HG03457 (cell line): Measurements from ENCODE around the gene HEPN1.
"Not testable (repeated sequence)": the region's sequence is repeated elsewhere in the genome, so short reads cannot be mapped to it uniquely, and the experiment has no call there.

Experiments used
- ATAC-seq: cut with Tn5 transposase; IDR thresholded peaks from one replicate; pipeline ENCODE4 v1.9.1; 2021; ENCODE audit warnings: moderate number of reproducible peaks; ENCODE audit not compliant: unreplicated experiment

The HEPN1 gene

GRCh38 chr11:124938970-124939369 is 19.9 kb downstream of the HEPN1 start:
- no peak for ATAC-seq

DNA sequence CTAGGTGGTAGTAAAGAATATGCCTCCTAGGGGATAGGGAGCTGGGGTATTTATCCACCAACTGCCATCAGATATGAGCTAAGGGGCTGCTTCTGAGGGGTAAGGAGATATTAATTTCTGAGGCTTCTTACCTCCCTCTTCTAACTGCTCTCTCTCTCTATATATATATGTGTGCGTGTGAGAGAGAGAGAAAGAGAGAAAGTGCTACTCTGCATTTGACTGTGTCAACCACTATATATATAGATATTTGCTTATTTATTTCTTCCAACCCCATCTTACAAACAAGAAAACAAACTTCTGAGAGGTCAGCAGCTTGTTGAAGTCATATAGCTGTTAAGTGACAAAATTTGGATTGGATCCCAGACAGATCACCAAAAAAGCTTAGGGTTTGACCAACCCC is 22.7 kb downstream of the HEPN1 start:
- ATAC-seq = no peak

DNA sequence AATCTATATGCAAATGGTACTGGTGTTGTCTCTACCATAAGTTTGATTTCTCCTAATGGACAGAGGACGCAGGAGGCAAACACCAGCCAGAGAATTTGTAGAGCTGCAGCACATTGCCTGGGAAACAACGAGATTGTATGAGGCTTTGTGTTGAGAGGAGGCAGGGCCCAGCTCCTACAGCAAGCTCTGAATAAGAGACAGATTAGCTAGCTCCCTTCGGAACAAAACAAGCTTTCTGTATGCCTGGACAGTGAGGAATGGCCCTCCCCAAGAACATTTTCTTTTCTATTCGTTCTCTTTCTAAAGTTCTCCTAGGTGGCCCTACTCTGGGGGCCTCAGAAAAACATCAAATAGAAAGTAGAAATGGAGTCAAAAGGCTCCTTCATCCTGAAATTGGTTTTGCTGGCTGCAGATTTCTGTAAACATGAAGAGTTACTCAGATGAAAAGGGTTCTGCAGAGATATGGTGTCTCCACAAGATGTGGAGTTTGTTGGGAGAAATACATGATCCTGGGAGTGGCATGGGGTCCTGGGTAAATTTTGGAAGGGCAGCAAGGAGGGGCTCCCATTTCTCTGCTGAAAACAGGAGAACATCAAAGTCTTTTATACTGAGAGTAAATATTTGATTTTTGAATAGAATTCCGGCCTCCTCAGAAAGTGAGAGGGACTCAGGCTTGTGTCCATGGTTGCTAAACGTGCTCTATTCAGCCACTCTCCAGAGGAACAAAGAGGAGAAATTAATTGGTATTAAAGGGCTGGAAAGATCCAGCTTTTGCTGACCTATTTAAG is 23.6 kb downstream of the HEPN1 start:
- ATAC-seq = no peak

DNA sequence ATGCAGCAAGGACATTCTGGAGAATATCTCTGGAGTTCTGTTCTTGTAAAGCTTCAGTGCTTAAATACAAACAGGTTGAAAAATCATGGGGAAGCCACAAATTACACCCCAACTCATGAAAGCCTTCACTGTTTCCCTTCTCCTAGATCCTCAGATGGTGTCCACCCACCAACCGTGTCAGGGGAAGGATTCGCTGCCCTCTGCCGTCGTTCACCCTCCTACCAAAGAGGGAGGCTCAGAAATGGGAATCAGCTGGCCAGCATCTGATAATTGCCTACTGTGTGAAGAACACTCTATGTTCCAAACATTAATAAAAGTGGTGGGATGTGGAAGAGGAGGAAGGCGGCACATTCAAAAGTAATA is 24.2 kb downstream of the HEPN1 start:
- no peak for ATAC-seq

- no peak for ATAC-seq
These were observed 24.7 kb downstream of the HEPN1 start for GRCh38 chr11:124943741-124944140.

- no peak for ATAC-seq
These were observed 25.5 kb downstream of the HEPN1 start for GRCh38 chr11:124944565-124944964.

DNA sequence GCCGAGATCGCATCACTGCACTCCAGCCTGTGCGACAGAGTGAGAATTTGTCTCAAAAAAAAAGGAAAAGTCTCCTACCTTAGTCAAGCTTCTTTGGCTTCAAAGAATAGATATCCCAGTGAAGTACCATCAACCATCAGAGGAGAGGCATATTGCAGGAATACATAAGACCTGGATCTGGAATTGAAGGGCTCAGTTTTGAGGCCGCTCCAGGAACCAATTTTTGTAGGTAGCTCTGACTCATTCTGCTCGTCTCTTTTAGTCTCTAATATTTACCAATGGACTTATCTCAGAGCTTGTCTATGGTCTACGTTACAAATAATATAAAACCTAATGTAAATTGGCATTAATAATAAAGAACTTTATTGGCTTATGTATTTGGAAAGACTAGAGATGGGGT is 26.8 kb downstream of the HEPN1 start:
- no peak for ATAC-seq

- no peak for ATAC-seq
These were observed 27.7 kb downstream of the HEPN1 start for GRCh38 chr11:124946735-124947141.

GRCh38 chr11:124950601-124951330 is 31.7 kb downstream of the HEPN1 start:
- ATAC-seq = no peak

GRCh38 chr11:124951341-124951740 is 32.3 kb downstream of the HEPN1 start:
- no peak for ATAC-seq

DNA sequence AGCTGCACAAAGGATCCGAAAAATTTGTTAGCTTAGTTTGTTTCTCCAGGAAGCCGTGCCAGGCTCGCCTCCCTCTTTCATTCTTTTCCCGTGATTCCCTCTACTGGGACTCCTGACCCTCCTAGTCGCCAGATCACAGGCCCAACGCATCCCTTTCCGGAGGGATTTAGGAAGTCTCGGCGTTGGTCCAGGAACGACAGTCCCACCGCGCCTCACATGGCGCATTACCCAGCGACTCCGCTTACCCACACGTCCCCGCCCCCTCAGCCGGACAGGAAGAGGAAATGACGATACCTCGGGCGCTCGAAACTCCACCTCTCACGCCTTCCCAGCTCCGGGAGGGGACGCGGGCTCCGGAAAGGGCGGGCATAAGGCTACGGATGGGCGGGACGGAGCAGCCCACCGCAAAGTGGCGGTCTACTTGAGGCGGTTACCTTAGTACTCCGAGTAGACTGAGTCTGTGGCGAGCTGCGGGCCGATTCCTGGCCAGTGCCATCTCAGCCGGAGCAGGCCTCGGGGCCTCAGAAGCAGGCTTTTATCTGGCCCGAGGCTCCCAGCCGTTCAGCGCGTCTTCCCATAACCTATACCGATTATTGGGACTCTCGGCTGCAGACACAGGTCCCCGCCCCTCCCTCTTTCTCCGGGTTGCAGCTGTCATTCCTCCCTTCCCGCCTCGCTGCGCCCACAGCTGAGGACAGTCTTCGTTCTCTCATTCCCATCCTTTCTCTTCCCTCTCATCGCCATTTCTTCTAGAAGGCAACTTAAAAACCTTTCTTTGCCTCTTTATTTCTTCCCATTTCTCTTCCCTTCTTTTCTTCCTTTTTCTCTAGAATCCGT is 34.9 kb downstream of the HEPN1 start, which contains the start of gene CCDC15:
TSS of gene CCDC15 (plus strand) at position 450 of the 837 bp plus-strand sequence. CDS start 531 bp downstream, outside the sequence.
- peak; percentile 99 for ATAC-seq

GRCh38 chr11:124954590-124954955 is 35.5 kb downstream of the HEPN1 start:
- ATAC-seq = no peak

DNA sequence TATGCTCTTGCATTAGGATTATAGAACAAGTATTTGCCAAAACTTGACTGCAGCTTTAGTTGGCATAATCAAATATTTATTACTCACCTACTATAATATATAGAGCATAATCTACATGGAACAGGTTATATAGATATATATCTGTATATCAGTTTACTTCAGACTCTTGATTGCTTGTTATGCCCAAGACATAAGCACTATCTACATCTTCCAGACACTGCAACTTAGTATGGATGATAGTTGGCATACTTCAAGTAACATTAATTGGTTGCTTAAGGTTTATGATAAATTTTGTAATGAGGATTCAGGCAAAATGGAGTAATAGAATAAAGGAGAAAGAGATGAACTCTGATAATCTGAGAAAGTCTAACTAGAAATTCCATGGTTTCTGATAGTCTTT is 36.0 kb downstream of the HEPN1 start:
- no peak for ATAC-seq

DNA sequence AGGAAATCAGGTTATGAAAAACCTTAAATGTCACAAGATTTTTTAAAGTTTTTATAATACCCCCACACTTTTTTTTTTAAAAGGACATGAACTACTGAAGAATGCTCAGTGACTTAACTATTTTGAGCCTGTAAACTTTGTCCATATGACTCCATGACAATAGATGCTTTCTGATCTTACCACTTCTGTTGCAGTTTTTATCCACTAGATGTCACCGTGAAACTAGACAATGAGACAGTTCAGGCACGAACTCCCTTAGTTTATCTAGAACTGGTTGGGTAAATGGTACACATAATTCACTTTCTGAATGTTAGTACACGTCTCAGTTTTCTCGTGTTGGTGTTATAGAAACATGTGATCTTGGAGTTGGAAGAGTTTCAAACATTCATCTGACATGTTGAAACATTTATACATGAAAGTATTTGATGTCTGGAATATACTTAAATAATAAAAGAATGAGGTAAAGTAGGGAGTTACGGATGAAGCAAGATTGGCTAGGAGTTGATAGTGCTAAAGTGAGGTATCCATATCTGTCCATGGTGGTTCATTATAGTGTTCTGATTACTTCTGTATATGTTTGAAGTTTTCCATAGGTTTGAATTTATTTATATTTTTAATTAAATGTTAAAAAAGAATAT is 43.0 kb downstream of the HEPN1 start:
- peak; percentile 84 for ATAC-seq

- ATAC-seq = not testable (repeated sequence)
These were observed 49.1 kb downstream of the HEPN1 start for GRCh38 chr11:124968197-124968596.
